Endothelial cell of umbilical vein (primary cell): Measurements from ENCODE around the gene DPEP2. TPM values are rescaled to one million over a fixed set of nuclear protein-coding genes. Genes with fewer than 3 reads are reported as not detected.

Source experiments
- BruUV-seq: library from RNA; stranded (reverse); fragments of 400-500 nt; replicated peaks from 2 replicates; lab custom pipeline; 2021; lab: Mats Ljungman, UMichigan
- CTCF ChIA-PET: fragments of 300-600, 350-600 bp; sonication (Branson Sonifier 250); formaldehyde crosslinking; loops from one replicate; lab custom pipeline; 2021; ENCODE audit warnings: antibody characterized with exemption, inconsistent platforms; lab: Charles Lee
- POLR2A ChIA-PET: fragments of 300-600, 350-600 bp; sonication (Branson Sonifier 250); formaldehyde crosslinking; loops from one replicate; lab custom pipeline; 2021; ENCODE audit warnings: antibody characterized with exemption, inconsistent platforms; lab: Charles Lee
- DNase-seq: peaks from one replicate; pipeline ENCODE4 v3.0.0-alpha.2; 2011; ENCODE audit warnings: low read depth, low spot score
- FAIRE-seq: peaks from 2 replicates; lab custom pipeline; 2011; peaks lifted over from hg19 to GRCh38; lab: Jason Lieb, UNC
- H2AFZ ChIP-seq: 2 replicates; pipeline ENCODE4 v1.6.0; 2012; ENCODE audit warnings: low read depth, low read length, control low read depth, inconsistent platforms
- H3K27ac ChIP-seq: 2 replicates; pipeline ENCODE4 v1.5.1; 2011; ENCODE audit warnings: low read depth, mild to moderate bottlenecking, control low read depth, low read length, moderate library complexity; ENCODE audit not compliant: insufficient read depth
- H3K27me3 ChIP-seq, 2 experiments: 2 replicates each; pipeline versions ENCODE4 v1.6.0 to v1.6.1; 2011; ENCODE audit warnings: low read length in 2 of 2, mixed read lengths in 1 of 2; ENCODE audit not compliant: control insufficient read depth in 2 of 2, insufficient read depth in 2 of 2
- H3K36me3 ChIP-seq, 2 experiments: 2 replicates in 1 of 2; 3 replicates in 1 of 2; pipeline ENCODE4 v1.5.1; 2011; ENCODE audit warnings: low read length in 2 of 2, mild to moderate bottlenecking in 1 of 2, moderate library complexity in 1 of 2; ENCODE audit not compliant: control insufficient read depth in 2 of 2, insufficient read depth in 2 of 2; ENCODE audit errors: extremely low read depth in 1 of 2
- H3K4me1 ChIP-seq: 3 replicates; pipeline ENCODE4 v1.5.1; 2011; ENCODE audit warnings: mild to moderate bottlenecking, low read length; ENCODE audit not compliant: control insufficient read depth, insufficient read depth; ENCODE audit errors: extremely low read depth
- H3K4me2 ChIP-seq: 2 replicates; pipeline ENCODE4 v1.6.1; 2011; ENCODE audit warnings: low read length, control low read depth, mixed read lengths; ENCODE audit not compliant: insufficient read depth
- H3K4me3 ChIP-seq, 3 experiments: fragments of 200-600 bp in 1 of 3; sonication (generic), shearing (Covaris generic) in 1 of 3; replicated peaks in 1 of 3; 2 replicates each; pipeline ENCODE4 v1.5.1; 2011 to 2016; ENCODE audit warnings: control low read depth in 3 of 3, low read length in 3 of 3, mild to moderate bottlenecking in 2 of 3, inconsistent platforms in 1 of 3, low read depth in 1 of 3, moderate library complexity in 1 of 3; ENCODE audit not compliant: insufficient read depth in 1 of 3
- H3K79me2 ChIP-seq: 2 replicates; pipeline ENCODE4 v1.6.0; 2012; ENCODE audit warnings: low read length, inconsistent platforms; ENCODE audit not compliant: control insufficient read depth, insufficient read depth
- H3K9ac ChIP-seq: replicated peaks from 2 replicates; pipeline ENCODE3; 2011; ENCODE audit warnings: low read length, control low read depth; ENCODE audit not compliant: insufficient read depth; ENCODE audit errors: extremely low read depth
- H3K9me1 ChIP-seq: replicated peaks from 3 replicates; pipeline ENCODE4 v1.6.0; 2011; ENCODE audit warnings: mild to moderate bottlenecking, low read length; ENCODE audit not compliant: control insufficient read depth, insufficient read depth; ENCODE audit errors: extremely low read depth
- H3K9me3 ChIP-seq: replicated peaks from 2 replicates; pipeline ENCODE4 v1.5.1; 2012; ENCODE audit warnings: low read length, inconsistent platforms; ENCODE audit not compliant: control insufficient read depth, insufficient read depth
- H4K20me1 ChIP-seq: replicated peaks from 2 replicates; pipeline ENCODE3; 2011; ENCODE audit warnings: mild to moderate bottlenecking, low read length; ENCODE audit not compliant: control insufficient read depth, insufficient read depth; ENCODE audit errors: extremely low read depth
- CTCF ChIP-seq, 2 donors: IDR thresholded peaks; 1 replicate in 1 of 2; 2 replicates in 1 of 2; pipeline ENCODE4 v1.5.1; 2011; ENCODE audit warnings: low read length in 2 of 2, mild to moderate bottlenecking in 2 of 2, moderate library complexity in 2 of 2, control low read depth in 1 of 2, inconsistent platforms in 1 of 2, low read depth in 1 of 2; ENCODE audit not compliant: insufficient read depth in 1 of 2; ENCODE audit errors: extremely low read depth in 1 of 2
- FOS ChIP-seq: IDR thresholded peaks from 2 replicates; pipeline ENCODE4 v1.6.1; 2011; ENCODE audit warnings: mild to moderate bottlenecking, low read length, moderate library complexity, borderline replicate concordance; ENCODE audit not compliant: insufficient read depth
- GATA2 ChIP-seq: IDR thresholded peaks from 2 replicates; pipeline ENCODE4 v1.7.0; 2011; ENCODE audit warnings: low read depth, mild to moderate bottlenecking, moderate library complexity, mixed read lengths, low read length; ENCODE audit not compliant: insufficient read length, insufficient read depth
- POLR2A ChIP-seq: IDR thresholded peaks from 2 replicates; pipeline ENCODE4 v1.6.1; 2012; ENCODE audit warnings: low read depth, mild to moderate bottlenecking, control low read depth, low read length
- POLR2AphosphoS5 ChIP-seq: IDR thresholded peaks from 2 replicates; pipeline ENCODE4 v1.6.1; 2012; ENCODE audit warnings: low read depth, mild to moderate bottlenecking, control low read depth, low read length, moderate library complexity; ENCODE audit not compliant: insufficient read depth
- dilution Hi-C: fragments of 300-500 bp; cut with MboI; formaldehyde crosslinking; loops from one replicate; pipeline ENCODE4 v1.15.0; 2019; ENCODE audit warnings: low sequenced_read_pairs; ENCODE audit not compliant: extremely low pct_ligation_motif_present
- intact Hi-C: fragments of 100-400 bp; cut with micrococcal nuclease; formaldehyde crosslinking; loops from one replicate; pipeline ENCODE4 v1.10.0; 2022
- polyA plus RNA-seq, 4 experiments: library from polyadenylated mRNA; depleted of rRNA in 3 of 4; stranded (reverse) in 3 of 4; unstranded in 1 of 4; fragments of >200 nt; gene quantifications; 2 replicates each; pipeline versions ENCODE4 v1.2.1 to v1.2.3, GENCODE V29; 2011 to 2012; ENCODE audit warnings: missing spikeins in 1 of 4
- total RNA-seq: library from RNA; stranded (reverse); gene quantifications from 2 replicates; pipeline ENCODE4 v1.2.3, GENCODE V29; 2021

Gene DPEP2
- total and polyA plus RNA-seq, 2 donors (not counting 3 experiments of a cell fraction or from before 2014, with no cell fraction given) = 0.27 to 1.8 TPM

GRCh38 chr16:67954421-67955196 lies 44.7 kb downstream of the DPEP2 start:
- peaks cover 13 to 58% of the 10 kb centered on the region in 2 experiments for H3K36me3 ChIP-seq
- no peaks in the 10 kb centered on the region for H3K9me1 ChIP-seq
- DNase-seq (no peak), FAIRE-seq (no peak)
- H3K4me1 ChIP-seq = no peaks in the 10 kb centered on the region
- no peak overlapping the region for H2AFZ ChIP-seq
- ChIA-PET POLR2A (no interaction called here), CTCF (no interaction called here)
- intact Hi-C loops (no loop called here), dilution Hi-C loops (no loop called here)
- no peak overlapping the region for H3K4me2 ChIP-seq
- TF ChIP-seq POLR2A (no peak), POLR2AphosphoS5 (no peak), GATA2 (no peak), CTCF (IDR thresholded peaks at IDR 0.05; ENCODE audit: extremely low read depth in 1 of 2, insufficient read depth in 1 of 2, low read depth in 1 of 2, low read length in 2 of 2) (no peak), FOS (no peak)
- no peaks in the 10 kb centered on the region for H3K27me3 ChIP-seq
- H3K9me3 ChIP-seq = no peaks in the 10 kb centered on the region
- H3K79me2 ChIP-seq = no peaks in the 10 kb centered on the region
- no peak overlapping the region for H3K9ac ChIP-seq
- no TSS peak for BruUV-seq
- no peak overlapping the region for H3K27ac ChIP-seq
- H3K4me3 ChIP-seq = no peak overlapping the region
- H4K20me1 ChIP-seq = no peaks in the 10 kb centered on the region
